ENCODE data around the gene TCF12. TPM values are rescaled to one million over a fixed set of nuclear protein-coding genes. Genes with fewer than 3 reads are reported as not detected.
"Not testable (repeated sequence)": the region's sequence is repeated elsewhere in the genome, so short reads cannot be mapped to it uniquely, and the experiment has no call there.

TCF12 gene
- polyA plus RNA-seq, 3 donors = 15.8 to 52.5 (median 27.6) TPM

GRCh38 chr15:57160823-57161560 lies 242.5 kb downstream of the TCF12 start:
- H3K4me3 Mint-ChIP-seq = no peak overlapping the region
- peak overlapping the region in 1 of 7 donors; percentile 36 for H3K27ac Mint-ChIP-seq
- Histone ChIP-seq H3K27me3 (ENCODE audit: control insufficient read depth in 2 of 2, insufficient read depth in 2 of 2, low read length in 2 of 2) (no peaks in the 10 kb centered on the region), H3K27ac (ENCODE audit: low read depth in 1 of 2, low read length in 2 of 2) (no peak overlapping the region), H3K4me1 (ENCODE audit: control insufficient read depth in 1 of 2, insufficient read depth in 2 of 2, low read length in 2 of 2) (peaks cover 1 to 4% of the 10 kb centered on the region in 2 donors), H3K4me3 (replicated peaks in 1 of 3; ENCODE audit: low read depth in 2 of 3, low read length in 3 of 3) (no peak overlapping the region), H3K4me2 (replicated peaks; ENCODE audit: extremely low read depth, low read length, poor library complexity, severe bottlenecking) (no peak overlapping the region), H2AFZ (ENCODE audit: insufficient read depth, low read depth, low read length, poor library complexity, severe bottlenecking) (no peak overlapping the region), H4K20me1 (ENCODE audit: insufficient read depth, low read length) (peaks cover 2% of the 10 kb centered on the region), H3K79me2 (ENCODE audit: insufficient read depth, low read length) (no peaks in the 10 kb centered on the region), H3K9ac (ENCODE audit: insufficient read depth, low read length, poor library complexity, severe bottlenecking) (no peak overlapping the region), H3K36me3 (replicated peaks in 1 of 2; ENCODE audit: control insufficient read depth in 1 of 2, insufficient read depth in 2 of 2, low read length in 2 of 2) (peaks cover 0 to 14% of the 10 kb centered on the region in 2 donors), H3K9me3 (replicated peaks in 1 of 2; ENCODE audit: control insufficient read depth in 1 of 2, insufficient read depth in 1 of 2, low read length in 2 of 2) (peaks cover 15% of the 10 kb centered on the region in 2 donors)
- H3K27me3 Mint-ChIP-seq (ENCODE audit: low read depth in 3 of 3) = peaks cover 0 to 2% (median 0%) of the 10 kb centered on the region in 3 donors
- peaks cover 3% of the 10 kb centered on the region for H3K4me1 Mint-ChIP-seq
- DNase-seq = no peak
- intact Hi-C loops (cut with micrococcal nuclease) = no loop called here
- WGBS (ENCODE audit: insufficient coverage) = no CpG with 5 or more reads among the region's 2 CpGs
- peaks cover 4 to 15% (median 10%) of the 10 kb centered on the region in 7 donors for H3K9me3 Mint-ChIP-seq
- H3K36me3 Mint-ChIP-seq = peaks cover 16 to 30% of the 10 kb centered on the region in 2 donors
- TF ChIP-seq, protein P1, sequence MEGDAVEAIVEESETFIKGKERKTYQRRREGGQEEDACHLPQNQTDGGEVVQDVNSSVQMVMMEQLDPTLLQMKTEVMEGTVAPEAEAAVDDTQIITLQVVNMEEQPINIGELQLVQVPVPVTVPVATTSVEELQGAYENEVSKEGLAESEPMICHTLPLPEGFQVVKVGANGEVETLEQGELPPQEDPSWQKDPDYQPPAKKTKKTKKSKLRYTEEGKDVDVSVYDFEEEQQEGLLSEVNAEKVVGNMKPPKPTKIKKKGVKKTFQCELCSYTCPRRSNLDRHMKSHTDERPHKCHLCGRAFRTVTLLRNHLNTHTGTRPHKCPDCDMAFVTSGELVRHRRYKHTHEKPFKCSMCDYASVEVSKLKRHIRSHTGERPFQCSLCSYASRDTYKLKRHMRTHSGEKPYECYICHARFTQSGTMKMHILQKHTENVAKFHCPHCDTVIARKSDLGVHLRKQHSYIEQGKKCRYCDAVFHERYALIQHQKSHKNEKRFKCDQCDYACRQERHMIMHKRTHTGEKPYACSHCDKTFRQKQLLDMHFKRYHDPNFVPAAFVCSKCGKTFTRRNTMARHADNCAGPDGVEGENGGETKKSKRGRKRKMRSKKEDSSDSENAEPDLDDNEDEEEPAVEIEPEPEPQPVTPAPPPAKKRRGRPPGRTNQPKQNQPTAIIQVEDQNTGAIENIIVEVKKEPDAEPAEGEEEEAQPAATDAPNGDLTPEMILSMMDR (IDR thresholded peaks at IDR 0.05) = no peak

- Mint-ChIP-seq H3K36me3 (peaks cover 29 to 30% of the 10 kb centered on the region in 2 donors), H3K27ac (peak overlapping the region in 4 of 7 donors; percentile 37 to 54 (median 44)), H3K4me1 (peaks cover 18% of the 10 kb centered on the region), H3K9me3 (peaks cover 4 to 15% (median 13%) of the 10 kb centered on the region in 7 donors)
- intact Hi-C loops (cut with micrococcal nuclease); H3K4me3 ChIP-seq (replicated peaks in 1 of 3; ENCODE audit: low read depth in 2 of 3, low read length in 3 of 3); H3K27me3 ChIP-seq (ENCODE audit: control insufficient read depth in 2 of 2, insufficient read depth in 2 of 2, low read length in 2 of 2); H3K79me2 ChIP-seq (ENCODE audit: insufficient read depth, low read length); H3K4me2 ChIP-seq (replicated peaks; ENCODE audit: extremely low read depth, low read length, poor library complexity, severe bottlenecking); H3K27me3 Mint-ChIP-seq (ENCODE audit: low read depth in 3 of 3); H2AFZ ChIP-seq (ENCODE audit: insufficient read depth, low read depth, low read length, poor library complexity, severe bottlenecking); H3K4me3 Mint-ChIP-seq; H3K9ac ChIP-seq (ENCODE audit: insufficient read depth, low read length, poor library complexity, severe bottlenecking); H4K20me1 ChIP-seq (ENCODE audit: insufficient read depth, low read length): not testable (repeated sequence)
- Histone ChIP-seq H3K27ac (ENCODE audit: low read depth in 1 of 2, low read length in 2 of 2) (peak overlapping the region in 1 of 2 donors; percentile 32), H3K36me3 (replicated peaks in 1 of 2; ENCODE audit: control insufficient read depth in 1 of 2, insufficient read depth in 2 of 2, low read length in 2 of 2) (peaks cover 0 to 21% of the 10 kb centered on the region in 2 donors), H3K9me3 (replicated peaks in 1 of 2; ENCODE audit: control insufficient read depth in 1 of 2, insufficient read depth in 1 of 2, low read length in 2 of 2) (peaks cover 15% of the 10 kb centered on the region in 2 donors), H3K4me1 (ENCODE audit: control insufficient read depth in 1 of 2, insufficient read depth in 2 of 2, low read length in 2 of 2) (peaks cover 16 to 18% of the 10 kb centered on the region in 2 donors)
- no CpG with 5 or more reads among the region's 7 CpGs for WGBS (ENCODE audit: insufficient coverage)
- peak in 2 of 3 donors; percentile 19 to 52 for DNase-seq
Measured at GRCh38 chr15:57164251-57164650, 245.8 kb downstream of the TCF12 start.

Data from CD14-positive monocyte (primary cell).